A549 (cell line): ENCODE results near the gene JAKMIP1.

Experiments used
- CTCF ChIP-seq: fragments of >200 bp; sonication (Bioruptor Twin); formaldehyde crosslinking; IDR thresholded peaks from 3 replicates; pipeline ENCODE4 v1.5.1; 2016
- JUN ChIP-seq, 2 experiments: fragments of >200 bp; sonication (Bioruptor Twin); formaldehyde crosslinking; IDR thresholded peaks; 2 replicates in 1 of 2; 3 replicates in 1 of 2; pipeline ENCODE4 v1.6.1; 2016 to 2017
- NR3C1 ChIP-seq: fragments of >200 bp; sonication (Bioruptor Twin); formaldehyde crosslinking; IDR thresholded peaks from 3 replicates; pipeline ENCODE4 v1.6.1; 2017
- RAD21 ChIP-seq, 2 experiments: fragments of >200 bp in 1 of 2; sonication (Bioruptor Twin) in 1 of 2; formaldehyde crosslinking in 1 of 2; IDR thresholded peaks in 1 of 2; conservative IDR thresholded peaks in 1 of 2; 2 replicates in 1 of 2; 3 replicates in 1 of 2; pipeline ENCODE4 v1.6.1; 2012 to 2018; ENCODE audit warnings: inconsistent platforms in 1 of 2
- RNF2 ChIP-seq: fragments of 200-600 bp; sonication (generic); IDR thresholded peaks from 2 replicates; pipeline ENCODE4 v1.6.1; 2016; ENCODE audit warnings: low read depth, mild to moderate bottlenecking, antibody characterized with exemption, moderate library complexity, borderline replicate concordance

- TF ChIP-seq CTCF = no peak
- no peak for TF ChIP-seq NR3C1
- TF ChIP-seq RNF2 = 0 out of 2 replicates have a peak, but pooled peaks have one; percentile 41
- TF ChIP-seq RAD21 (conservative IDR thresholded peaks at IDR 0.05 in 1 of 2, IDR thresholded peaks at IDR 0.05 in 1 of 2) = no peak
- TF ChIP-seq JUN (IDR thresholded peaks at IDR 0.05) = no peak
Observed at GRCh38 chr4:6200011-6200921, at the start of gene JAKMIP1.
